Tibial nerve (tissue), 4 donors: ENCODE measurements around the gene RPL39L.

Experiments used
- EP300 ChIP-seq, 2 donors: sonication (generic); formaldehyde crosslinking; IDR thresholded peaks; one replicate each; pipeline ENCODE4 v1.6.1; 2017; ENCODE audit warnings: antibody characterized with exemption in 2 of 2, mild to moderate bottlenecking in 1 of 2
- POLR2A ChIP-seq, 2 donors: fragments of 450-650 bp; IDR thresholded peaks; one replicate each; pipeline ENCODE4 v1.6.1; 2017; ENCODE audit warnings: antibody characterized with exemption in 2 of 2, mild to moderate bottlenecking in 2 of 2, moderate library complexity in 2 of 2
- TF ChIP-seq, protein P1 (sequence below), 5 experiments: fragments of 200-600 bp in 3 of 5; fragments of 450-650 bp in 2 of 5; sonication (generic) in 3 of 5; IDR thresholded peaks; one replicate each; pipeline ENCODE4 v1.5.1; 2016 to 2019; ENCODE audit warnings: antibody characterized with exemption in 5 of 5, mild to moderate bottlenecking in 3 of 5, moderate library complexity in 2 of 5

DNA sequence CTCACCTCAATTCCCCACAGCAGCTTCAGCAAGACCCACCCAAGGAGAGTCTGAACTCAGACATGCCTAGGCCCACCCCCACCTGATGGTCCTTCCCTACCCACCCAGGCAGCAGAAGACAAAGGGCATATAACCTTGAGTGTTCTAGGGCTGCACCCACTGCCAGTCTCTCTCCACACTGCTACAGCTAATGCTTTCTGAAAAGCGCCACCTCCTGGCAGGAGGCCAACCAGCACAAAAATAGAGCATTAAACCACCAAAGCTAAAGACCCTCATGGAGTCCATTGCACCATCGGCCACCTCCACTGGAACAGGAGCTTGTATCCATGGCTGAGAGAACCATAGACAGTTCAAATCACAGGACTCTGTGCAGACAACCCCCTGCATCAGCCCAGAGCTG is 11.3 kb upstream of the RPL39L start:
- TF ChIP-seq, protein P1, sequence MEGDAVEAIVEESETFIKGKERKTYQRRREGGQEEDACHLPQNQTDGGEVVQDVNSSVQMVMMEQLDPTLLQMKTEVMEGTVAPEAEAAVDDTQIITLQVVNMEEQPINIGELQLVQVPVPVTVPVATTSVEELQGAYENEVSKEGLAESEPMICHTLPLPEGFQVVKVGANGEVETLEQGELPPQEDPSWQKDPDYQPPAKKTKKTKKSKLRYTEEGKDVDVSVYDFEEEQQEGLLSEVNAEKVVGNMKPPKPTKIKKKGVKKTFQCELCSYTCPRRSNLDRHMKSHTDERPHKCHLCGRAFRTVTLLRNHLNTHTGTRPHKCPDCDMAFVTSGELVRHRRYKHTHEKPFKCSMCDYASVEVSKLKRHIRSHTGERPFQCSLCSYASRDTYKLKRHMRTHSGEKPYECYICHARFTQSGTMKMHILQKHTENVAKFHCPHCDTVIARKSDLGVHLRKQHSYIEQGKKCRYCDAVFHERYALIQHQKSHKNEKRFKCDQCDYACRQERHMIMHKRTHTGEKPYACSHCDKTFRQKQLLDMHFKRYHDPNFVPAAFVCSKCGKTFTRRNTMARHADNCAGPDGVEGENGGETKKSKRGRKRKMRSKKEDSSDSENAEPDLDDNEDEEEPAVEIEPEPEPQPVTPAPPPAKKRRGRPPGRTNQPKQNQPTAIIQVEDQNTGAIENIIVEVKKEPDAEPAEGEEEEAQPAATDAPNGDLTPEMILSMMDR (IDR thresholded peaks at IDR 0.05): peak in 1 of 5 experiments; percentile 36
- TF ChIP-seq POLR2A (IDR thresholded peaks at IDR 0.05) (no peak), EP300 (IDR thresholded peaks at IDR 0.05) (no peak)
